ENCODE measurements around the gene TMEM170B. TPM values are rescaled to one million over a fixed set of nuclear protein-coding genes. Genes with fewer than 3 reads are reported as not detected.

TMEM170B gene
- total RNA-seq, 1 donor: 4.0 TPM

- Histone ChIP-seq H2AFZ (ENCODE audit: low read length) (peak overlapping the region; percentile 51), H3K9me3 (ENCODE audit: low read depth, low read length) (no peaks in the 10 kb centered on the region), H3K79me2 (ENCODE audit: insufficient read depth, low read length) (no peaks in the 10 kb centered on the region), H4K20me1 (ENCODE audit: insufficient read depth, low read length) (no peaks in the 10 kb centered on the region), H3K27ac (ENCODE audit: low read depth, low read length) (no peak overlapping the region), H3K4me3 (ENCODE audit: insufficient read depth, low read length) (no peak overlapping the region), H3K4me2 (ENCODE audit: insufficient read depth, low read length) (peak overlapping the region; percentile 47), H3K4me1 (ENCODE audit: insufficient read depth, low read length) (peaks cover 18% of the 10 kb centered on the region), H3K36me3 (ENCODE audit: insufficient read depth, low read length) (no peaks in the 10 kb centered on the region), H3K27me3 (ENCODE audit: insufficient read depth, low read length) (no peaks in the 10 kb centered on the region)
- peak; percentile 96 for TF ChIP-seq CTCF (IDR thresholded peaks at IDR 0.05; ENCODE audit: extremely low read depth, low read depth, low read length)
- DNase-seq (ENCODE audit: insufficient read length, low spot score, missing footprints): peak; percentile 72
Measured at GRCh38 chr6:11496152-11497060, 41.1 kb upstream of the TMEM170B start.

- Histone ChIP-seq H3K79me2 (ENCODE audit: insufficient read depth, low read length) (no peaks in the 10 kb centered on the region), H3K4me1 (ENCODE audit: insufficient read depth, low read length) (peaks cover 15% of the 10 kb centered on the region), H4K20me1 (ENCODE audit: insufficient read depth, low read length) (no peaks in the 10 kb centered on the region), H3K27ac (ENCODE audit: low read depth, low read length) (no peak overlapping the region), H3K9me3 (ENCODE audit: low read depth, low read length) (no peaks in the 10 kb centered on the region), H3K4me3 (ENCODE audit: insufficient read depth, low read length) (no peak overlapping the region), H2AFZ (ENCODE audit: low read length) (no peak overlapping the region), H3K4me2 (ENCODE audit: insufficient read depth, low read length) (no peak overlapping the region), H3K27me3 (ENCODE audit: insufficient read depth, low read length) (no peaks in the 10 kb centered on the region), H3K36me3 (ENCODE audit: insufficient read depth, low read length) (no peaks in the 10 kb centered on the region)
- DNase-seq (ENCODE audit: insufficient read length, low spot score, missing footprints): no peak
- no peak for TF ChIP-seq CTCF (IDR thresholded peaks at IDR 0.05; ENCODE audit: extremely low read depth, low read depth, low read length)
Measured at GRCh38 chr6:11497107-11497506, 40.4 kb upstream of the TMEM170B start.

GRCh38 chr6:11497881-11498280 lies 39.7 kb upstream of the TMEM170B start:
- Histone ChIP-seq H3K79me2 (ENCODE audit: insufficient read depth, low read length) (no peaks in the 10 kb centered on the region), H4K20me1 (ENCODE audit: insufficient read depth, low read length) (no peaks in the 10 kb centered on the region), H3K27ac (ENCODE audit: low read depth, low read length) (no peak overlapping the region), H3K9me3 (ENCODE audit: low read depth, low read length) (no peaks in the 10 kb centered on the region), H2AFZ (ENCODE audit: low read length) (no peak overlapping the region), H3K4me2 (ENCODE audit: insufficient read depth, low read length) (no peak overlapping the region), H3K4me3 (ENCODE audit: insufficient read depth, low read length) (no peak overlapping the region), H3K4me1 (ENCODE audit: insufficient read depth, low read length) (peaks cover 10% of the 10 kb centered on the region), H3K36me3 (ENCODE audit: insufficient read depth, low read length) (no peaks in the 10 kb centered on the region), H3K27me3 (ENCODE audit: insufficient read depth, low read length) (no peaks in the 10 kb centered on the region)
- no peak for TF ChIP-seq CTCF (IDR thresholded peaks at IDR 0.05; ENCODE audit: extremely low read depth, low read depth, low read length)
- DNase-seq (ENCODE audit: insufficient read length, low spot score, missing footprints): no peak

- H4K20me1 ChIP-seq (ENCODE audit: insufficient read depth, low read length): no peaks in the 10 kb centered on the region
- no peak for TF ChIP-seq CTCF (IDR thresholded peaks at IDR 0.05; ENCODE audit: extremely low read depth, low read depth, low read length)
- H3K4me2 ChIP-seq (ENCODE audit: insufficient read depth, low read length): no peak overlapping the region
- no peak overlapping the region for H3K4me3 ChIP-seq (ENCODE audit: insufficient read depth, low read length)
- no peak overlapping the region for H3K27ac ChIP-seq (ENCODE audit: low read depth, low read length)
- H3K27me3 ChIP-seq (ENCODE audit: insufficient read depth, low read length): no peaks in the 10 kb centered on the region
- H3K36me3 ChIP-seq (ENCODE audit: insufficient read depth, low read length): no peaks in the 10 kb centered on the region
- H2AFZ ChIP-seq (ENCODE audit: low read length): no peak overlapping the region
- H3K9me3 ChIP-seq (ENCODE audit: low read depth, low read length): no peaks in the 10 kb centered on the region
- DNase-seq (ENCODE audit: insufficient read length, low spot score, missing footprints): peak; percentile 56
- peaks cover 10% of the 10 kb centered on the region for H3K4me1 ChIP-seq (ENCODE audit: insufficient read depth, low read length)
- no peaks in the 10 kb centered on the region for H3K79me2 ChIP-seq (ENCODE audit: insufficient read depth, low read length)
Measured at GRCh38 chr6:11500008-11500407, 37.5 kb upstream of the TMEM170B start.

Data from osteoblast (primary cell).